GM18499 (cell line): ENCODE data around the gene PHOSPHO1.
"Not testable (repeated sequence)": the region's sequence is repeated elsewhere in the genome, so short reads cannot be mapped to it uniquely, and the experiment has no call there.

Experiments
- ATAC-seq: cut with Tn5 transposase; IDR thresholded peaks from one replicate; pipeline ENCODE4 v1.9.1; 2021; ENCODE audit warnings: moderate number of reproducible peaks; ENCODE audit not compliant: insufficient read depth, unreplicated experiment

PHOSPHO1 gene

DNA sequence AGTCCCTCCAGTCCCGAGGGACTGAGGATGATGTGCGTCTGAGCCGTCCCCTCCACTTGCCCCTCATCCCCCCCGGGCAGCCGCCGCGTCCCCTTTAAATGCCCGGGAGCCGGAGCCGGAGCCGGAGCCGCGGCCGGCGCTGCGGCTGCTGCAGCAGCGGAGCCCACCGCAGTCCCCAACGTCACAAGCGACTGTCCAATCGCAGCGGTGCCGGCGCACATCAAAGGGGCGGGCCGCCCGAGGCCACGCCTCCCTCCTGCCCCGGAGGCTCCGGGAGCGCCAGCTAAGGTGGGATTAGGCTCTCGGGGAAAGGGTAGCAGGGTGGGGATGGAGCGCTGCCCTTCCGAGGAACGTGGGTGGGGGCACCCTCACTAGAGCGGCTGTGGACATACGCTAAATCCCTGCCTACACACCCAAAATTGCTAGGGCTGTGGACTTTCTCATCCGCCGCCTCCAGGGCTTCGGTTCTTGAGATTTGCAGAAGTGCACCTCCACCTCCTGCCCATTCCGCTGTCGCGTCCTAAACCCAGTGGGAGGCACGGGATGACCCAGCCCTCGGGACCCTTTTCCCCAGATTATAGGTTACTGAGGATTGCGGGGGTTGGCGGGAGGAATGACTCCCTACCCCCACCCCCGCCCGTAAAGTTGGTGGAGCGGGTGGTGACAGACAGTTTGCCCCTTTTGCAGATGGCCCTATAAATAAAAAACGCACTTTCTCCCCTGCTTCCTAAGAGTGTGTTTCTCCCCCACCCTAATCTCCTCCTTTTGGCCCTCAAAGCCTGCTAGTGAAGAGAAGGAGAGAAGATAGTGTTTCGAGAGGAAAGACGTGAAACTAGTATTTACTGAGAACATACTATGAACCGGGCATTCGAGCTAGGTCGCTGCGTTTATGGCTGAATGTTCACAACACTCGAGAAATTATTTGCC, at the start of gene PHOSPHO1:
PHOSPHO1 (minus strand) TSS at position 152 of the 927 bp plus-strand sequence. CDS start 4,096 bp downstream, outside the sequence.
- no peak for ATAC-seq

DNA sequence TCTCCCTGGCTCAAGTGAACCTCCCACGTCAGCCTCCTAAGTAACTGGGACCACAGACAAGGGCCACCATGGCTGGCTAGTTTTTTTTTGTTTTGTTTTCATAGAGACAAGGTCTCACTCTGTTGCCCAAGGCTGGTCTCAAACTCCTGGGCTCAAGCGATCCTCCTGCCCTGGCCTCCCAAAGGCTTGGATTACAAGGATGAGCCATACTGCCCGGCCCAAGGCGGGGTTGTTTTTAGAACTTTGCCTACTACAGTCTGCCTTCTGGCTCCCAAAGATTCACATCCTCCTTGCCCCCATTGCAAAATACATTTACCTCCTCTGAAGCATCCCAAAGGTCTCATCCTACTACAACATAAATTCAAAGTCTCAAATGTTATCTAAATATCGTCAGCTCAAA, 49.5 kb upstream of the PHOSPHO1 start:
- ATAC-seq = no peak

DNA sequence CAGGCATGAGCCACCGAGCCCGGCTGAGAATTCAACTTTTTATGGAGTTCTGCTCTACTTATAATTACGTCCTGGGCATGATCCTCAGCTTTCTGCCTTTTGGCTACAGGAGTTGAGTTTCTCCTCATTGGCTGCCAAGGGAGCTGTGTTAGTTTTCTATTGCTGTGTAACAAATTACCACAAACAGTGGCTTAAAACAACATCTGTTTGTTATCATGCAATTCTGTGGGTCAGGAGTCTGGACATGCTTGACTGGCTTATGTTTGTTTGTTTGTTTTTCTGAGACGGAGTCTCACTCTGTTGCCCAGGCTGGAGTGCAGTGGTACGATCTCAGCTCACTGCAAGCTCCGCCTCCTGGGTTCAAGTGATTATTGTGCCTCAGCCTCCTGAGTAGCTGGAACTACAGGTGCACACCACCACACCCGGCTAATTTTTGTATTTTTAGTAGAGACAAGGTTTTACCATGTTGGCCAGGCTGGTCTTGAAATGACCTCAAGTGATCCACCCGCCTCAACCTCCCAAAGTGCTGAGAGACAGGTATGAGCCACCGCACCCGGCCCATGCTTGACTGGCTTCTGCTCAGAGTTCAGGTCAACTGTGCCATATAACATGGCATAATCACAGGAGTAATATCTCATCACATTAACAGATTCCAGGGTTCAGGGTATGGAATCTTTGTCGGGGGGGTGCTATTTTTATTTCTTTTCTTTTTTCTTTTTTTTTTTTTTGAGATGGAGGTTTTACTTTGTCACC, 48.9 kb upstream of the PHOSPHO1 start:
- not testable (repeated sequence) for ATAC-seq

DNA sequence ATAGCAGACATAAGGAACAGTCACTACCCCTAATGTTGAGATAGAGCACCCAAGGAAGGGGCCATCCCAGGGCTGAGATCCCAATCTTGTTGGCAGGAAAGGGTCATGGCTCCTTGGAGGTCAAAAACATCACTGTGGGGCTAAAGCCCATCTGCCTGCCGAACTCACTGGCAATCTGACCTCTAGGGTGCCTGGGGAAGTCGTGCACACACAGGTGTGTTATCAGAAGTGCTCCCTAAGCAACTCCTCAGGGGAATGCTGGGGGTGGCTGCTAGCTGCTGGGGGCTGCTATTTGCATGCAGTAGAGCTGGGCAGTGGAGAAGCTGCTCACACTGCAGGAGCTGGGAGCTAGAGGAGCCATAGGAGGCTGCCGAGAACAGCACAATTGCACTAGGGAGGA, 47.5 kb upstream of the PHOSPHO1 start:
- no peak for ATAC-seq

- ATAC-seq = no peak
These were observed 47.1 kb upstream of the PHOSPHO1 start for GRCh38 chr17:49277638-49278037.

GRCh38 chr17:49275981-49276380, 45.4 kb upstream of the PHOSPHO1 start:
- not testable (repeated sequence) for ATAC-seq

DNA sequence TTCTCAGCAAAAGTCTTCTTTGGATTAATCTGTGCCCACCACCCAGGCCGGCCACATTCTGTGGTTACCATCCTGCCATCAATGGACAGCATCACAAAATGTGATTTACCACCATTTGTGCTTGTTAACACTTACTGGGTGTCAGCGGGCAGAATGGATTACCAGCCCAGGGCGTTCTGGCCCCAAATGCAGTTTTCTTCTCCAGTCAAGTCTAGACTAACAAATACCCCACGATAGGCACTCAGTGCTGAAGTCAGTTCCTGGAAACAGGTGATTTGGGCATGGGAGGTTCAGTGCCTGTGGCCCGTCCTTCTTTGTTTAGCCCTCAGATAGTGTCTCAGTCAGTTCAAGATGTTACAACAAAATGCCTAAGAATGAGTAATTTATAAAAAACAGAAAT, 38.8 kb upstream of the PHOSPHO1 start:
- no peak for ATAC-seq

DNA sequence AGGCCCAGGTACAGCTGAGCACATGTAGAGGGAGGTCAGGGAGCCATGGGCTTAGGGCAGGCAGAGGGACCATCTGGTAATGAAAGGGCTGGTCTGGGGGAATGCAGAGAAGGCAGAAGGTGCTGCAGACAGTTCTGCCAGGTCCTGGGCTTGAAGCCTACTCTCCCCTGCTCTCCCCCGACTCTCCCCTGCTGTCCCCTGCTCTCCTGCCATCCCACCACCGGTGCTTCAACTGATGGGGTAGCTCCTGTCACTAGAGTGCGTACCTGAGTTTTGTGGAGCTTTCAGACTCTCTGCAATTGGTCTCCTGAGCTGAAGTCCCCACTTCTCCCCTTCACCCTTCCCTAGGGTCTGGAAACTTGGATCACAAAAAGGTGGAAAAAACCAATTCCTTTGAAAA, 37.3 kb upstream of the PHOSPHO1 start:
- ATAC-seq = no peak

- no peak for ATAC-seq
These were observed 35.6 kb upstream of the PHOSPHO1 start for GRCh38 chr17:49266233-49266632.

DNA sequence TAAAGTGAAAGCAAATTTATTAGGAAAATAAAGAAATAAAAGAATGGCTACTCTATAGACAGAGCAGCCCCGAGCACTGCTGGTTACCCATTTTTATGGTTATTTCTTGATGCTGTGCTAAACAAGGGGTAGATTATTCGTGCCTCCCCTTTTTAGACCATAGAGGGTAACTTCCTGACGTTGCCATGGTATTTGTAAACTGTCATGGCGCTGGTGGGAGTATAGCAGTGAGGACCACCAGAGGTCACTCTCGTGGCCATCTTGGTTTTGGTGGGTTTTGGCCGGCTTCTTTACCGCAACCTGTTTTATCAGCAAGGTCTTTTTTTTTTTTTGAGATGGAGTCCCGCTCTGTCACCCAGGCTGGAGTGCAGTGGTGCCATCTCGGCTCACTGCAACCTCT, 31.0 kb upstream of the PHOSPHO1 start:
- ATAC-seq = not testable (repeated sequence)

- ATAC-seq = no peak
These were observed 30.3 kb upstream of the PHOSPHO1 start for GRCh38 chr17:49260817-49261291.

DNA sequence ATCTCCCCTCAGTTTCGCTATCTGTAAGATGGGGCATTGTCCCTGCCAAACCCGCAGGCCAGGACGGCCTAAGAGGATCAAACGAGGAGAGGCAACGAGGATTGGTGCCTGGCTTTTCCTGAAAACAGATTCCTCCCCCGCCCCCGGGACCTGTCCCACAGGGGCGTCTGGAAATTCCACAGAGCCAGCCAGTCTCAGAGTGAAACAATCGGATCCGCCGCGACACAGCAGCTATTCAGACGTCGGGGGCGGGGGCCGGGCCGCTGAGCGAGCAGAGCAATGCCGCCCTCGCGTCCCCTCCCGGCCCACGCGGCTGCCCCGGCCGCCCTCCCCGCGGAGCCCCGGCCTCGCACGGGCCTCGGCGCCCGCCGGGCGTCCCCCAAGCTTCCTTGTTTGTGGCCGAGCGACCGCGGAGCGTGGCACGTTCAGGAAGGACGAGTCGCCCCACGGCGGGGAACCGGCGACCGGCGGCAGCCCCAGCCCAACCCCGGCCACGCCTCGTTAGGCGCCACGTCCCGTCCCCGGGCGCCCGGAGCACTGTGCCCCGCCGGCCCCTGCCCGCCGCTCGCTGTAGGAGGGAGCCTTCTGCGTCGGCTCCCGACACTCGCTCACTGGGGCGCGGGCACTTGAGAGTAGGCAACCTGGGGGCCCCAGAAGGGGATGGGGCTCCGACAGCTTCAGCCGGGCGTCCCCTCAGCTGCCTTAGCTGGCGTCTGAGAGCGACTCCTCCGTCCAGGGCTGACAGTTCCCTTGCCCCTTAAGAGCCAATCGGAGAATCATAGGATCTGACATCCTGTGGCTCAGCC, 29.6 kb upstream of the PHOSPHO1 start:
- ATAC-seq = no peak

DNA sequence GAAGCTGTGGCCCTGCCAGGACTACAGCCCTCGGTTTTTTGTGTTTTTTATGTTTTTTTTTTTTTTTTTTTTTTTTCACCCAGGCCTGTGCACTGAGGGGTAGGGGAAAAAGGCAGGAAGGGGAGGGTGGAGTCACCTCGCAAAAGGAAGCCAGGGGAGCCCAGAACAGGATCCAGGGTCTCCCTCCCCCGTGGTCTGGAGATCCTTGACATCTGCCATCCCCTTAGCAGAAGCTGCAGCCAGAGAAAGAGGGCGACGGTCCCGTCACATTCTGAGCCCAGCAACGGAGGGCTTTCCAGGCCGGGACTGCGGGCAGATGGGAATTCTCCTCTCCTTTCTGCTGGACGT, 29.1 kb upstream of the PHOSPHO1 start:
- ATAC-seq = no peak

- ATAC-seq = no peak
These were observed 27.8 kb upstream of the PHOSPHO1 start for GRCh38 chr17:49258394-49258793.

GRCh38 chr17:49255125-49255524, 24.5 kb upstream of the PHOSPHO1 start:
- no peak for ATAC-seq

GRCh38 chr17:49254066-49254465, 23.5 kb upstream of the PHOSPHO1 start:
- ATAC-seq = no peak

GRCh38 chr17:49252148-49252695, 21.6 kb upstream of the PHOSPHO1 start:
- ATAC-seq = no peak

GRCh38 chr17:49249890-49250522, 19.4 kb upstream of the PHOSPHO1 start:
- ATAC-seq = no peak

DNA sequence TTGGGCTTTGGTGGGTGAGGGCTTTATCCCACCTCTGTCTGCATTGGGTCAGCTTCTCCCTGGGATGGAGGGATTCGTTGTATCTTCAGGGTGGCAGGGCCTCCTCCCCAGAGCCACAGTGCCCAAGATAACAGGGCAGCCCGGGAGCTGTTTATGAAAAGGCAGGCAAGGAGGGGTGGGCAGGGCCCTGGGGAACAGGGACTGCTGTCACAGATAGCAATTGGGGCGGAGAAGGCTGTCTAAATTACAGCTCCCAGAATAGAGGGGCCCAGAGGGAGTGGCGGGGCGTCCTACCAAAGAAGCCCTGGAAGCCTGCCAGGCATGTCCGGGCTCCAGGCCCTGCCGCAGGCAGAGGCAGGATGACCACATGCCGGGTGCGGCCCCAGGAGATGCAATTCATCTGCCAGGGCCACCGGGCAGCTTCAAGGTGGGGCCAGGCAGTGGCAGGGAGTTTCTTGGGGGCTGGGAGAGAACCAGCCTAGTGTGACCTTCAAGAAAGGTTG, 18.8 kb upstream of the PHOSPHO1 start:
- no peak for ATAC-seq

GRCh38 chr17:49247944-49248343, 17.4 kb upstream of the PHOSPHO1 start:
- ATAC-seq = no peak
